Activated CD8-positive, alpha-beta memory T cell treated with anti-CD3 and anti-CD28 coated beads for 36 hours (primary cell): ENCODE data around the gene CACNG5. TPM values are rescaled to one million over a fixed set of nuclear protein-coding genes. Genes with fewer than 3 reads are reported as not detected.

Experiments
- CTCF ChIA-PET: fragments of 350-600 bp; sonication (Branson Sonifier 250); formaldehyde crosslinking; loops from one replicate; lab custom pipeline; 2021; ENCODE audit warnings: antibody characterized with exemption; lab: Charles Lee
- POLR2A ChIA-PET: fragments of 350-600 bp; sonication (Branson Sonifier 250); formaldehyde crosslinking; loops from one replicate; lab custom pipeline; 2021; ENCODE audit warnings: antibody characterized with exemption; lab: Charles Lee
- total RNA-seq, 2 experiments: library from RNA; stranded (reverse); gene quantifications; one replicate each; pipeline ENCODE4 v1.2.3, GENCODE V29; 2021

The CACNG5 gene
- total RNA-seq, 2 experiments from 2014 or later = not detected

- POLR2A ChIA-PET = no interaction called here
- CTCF ChIA-PET = no interaction called here
Measured at GRCh38 chr17:66842959-66843358, 8.0 kb downstream of the CACNG5 start.

DNA sequence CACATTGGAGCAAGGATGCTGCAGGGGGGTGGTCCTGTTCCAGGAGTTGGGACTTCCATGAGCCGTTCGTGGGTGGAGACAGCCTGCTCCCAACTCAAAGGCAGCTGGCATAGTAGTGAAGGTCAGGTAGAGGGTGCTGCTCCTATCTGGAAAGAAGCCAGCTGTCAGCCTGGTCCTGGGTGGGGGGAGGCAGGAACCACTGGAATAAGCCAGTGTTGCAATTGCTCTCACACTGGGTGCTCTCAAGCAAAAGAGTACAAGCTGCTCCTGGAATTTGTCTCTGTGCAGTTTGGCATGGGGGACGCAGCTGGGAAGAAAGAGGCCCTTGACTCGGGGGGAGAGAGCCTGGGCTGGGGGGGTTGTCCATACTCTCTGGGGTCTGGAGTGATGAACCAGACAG lies 8.7 kb downstream of the CACNG5 start:
- ChIA-PET CTCF (no interaction called here), POLR2A (no interaction called here)

DNA sequence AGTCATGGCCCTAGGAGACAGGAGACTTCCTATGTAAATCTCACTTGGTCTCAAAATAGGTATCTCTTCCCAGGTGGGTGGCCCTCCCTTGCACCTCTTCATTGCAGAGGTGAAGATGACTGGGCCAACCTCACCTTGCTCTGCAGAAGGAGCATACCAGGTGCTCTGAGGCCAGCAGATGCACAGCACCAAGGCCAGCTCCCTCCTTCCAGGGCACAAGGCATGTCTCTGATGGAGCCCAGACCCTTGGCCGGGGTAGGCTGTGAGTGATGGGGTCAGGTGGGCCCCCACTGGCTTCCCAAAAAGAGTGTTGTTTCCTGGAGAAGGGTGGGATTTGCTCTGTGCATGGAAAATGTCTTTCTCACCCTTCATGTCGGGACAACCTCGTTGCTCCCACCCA lies 12.8 kb downstream of the CACNG5 start:
- ChIA-PET POLR2A (no interaction called here), CTCF (no interaction called here)

DNA sequence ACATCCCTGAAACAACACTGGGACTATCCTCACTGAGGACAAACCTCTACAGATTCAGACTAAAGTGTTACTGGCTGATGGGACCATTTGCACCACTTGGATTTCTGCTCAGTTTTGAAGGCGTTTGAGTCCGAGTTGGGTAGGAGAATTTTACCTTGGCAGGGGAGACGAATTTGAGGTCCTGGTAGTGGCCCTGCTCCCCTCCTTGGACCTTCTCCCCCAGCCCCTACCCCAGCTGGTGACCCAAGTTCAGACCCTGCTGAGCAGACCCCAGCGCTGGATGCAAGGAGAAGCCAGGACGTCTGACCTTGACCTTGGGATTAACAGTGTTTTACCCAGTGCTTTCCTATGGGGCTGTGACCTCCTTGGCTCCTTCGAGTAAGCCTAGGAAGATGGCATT lies 13.6 kb downstream of the CACNG5 start:
- POLR2A ChIA-PET = no interaction called here
- CTCF ChIA-PET = interaction anchor here (0.6 kb wide), 1 partner anchor 119 kb away, joined by 4 read pairs; no protein-coding TSS in a partner anchor

DNA sequence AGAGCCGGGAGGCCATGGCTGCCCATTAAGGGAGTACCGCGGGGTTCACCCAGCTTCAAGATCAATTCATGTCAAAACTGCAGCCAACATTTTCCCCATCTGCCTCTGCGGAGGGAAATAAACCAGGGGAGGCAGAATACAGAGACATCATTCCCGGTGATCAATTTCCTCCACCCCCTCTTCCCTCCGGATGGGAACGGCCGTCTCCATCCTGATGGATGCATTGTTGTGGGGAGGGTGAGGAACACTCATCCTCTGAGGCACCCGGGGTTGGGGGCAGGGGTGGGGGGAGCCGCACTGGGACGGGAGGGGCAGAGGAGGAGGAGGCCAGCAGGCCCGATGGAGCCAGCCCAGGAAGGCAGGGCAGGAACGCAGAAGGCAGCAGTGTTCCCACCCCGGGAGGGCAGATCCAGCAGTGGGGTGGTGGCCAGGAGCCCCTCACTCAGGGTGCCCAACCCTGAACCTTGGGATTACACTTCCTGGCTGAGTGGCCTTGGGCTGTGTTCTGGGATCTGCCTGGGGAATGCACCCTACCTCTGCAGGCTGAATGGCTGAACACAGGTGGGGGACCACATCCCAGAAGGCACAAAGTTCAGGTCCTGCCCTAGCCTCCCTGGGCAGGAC lies 14.2 kb downstream of the CACNG5 start:
- CTCF ChIA-PET = no interaction called here

DNA sequence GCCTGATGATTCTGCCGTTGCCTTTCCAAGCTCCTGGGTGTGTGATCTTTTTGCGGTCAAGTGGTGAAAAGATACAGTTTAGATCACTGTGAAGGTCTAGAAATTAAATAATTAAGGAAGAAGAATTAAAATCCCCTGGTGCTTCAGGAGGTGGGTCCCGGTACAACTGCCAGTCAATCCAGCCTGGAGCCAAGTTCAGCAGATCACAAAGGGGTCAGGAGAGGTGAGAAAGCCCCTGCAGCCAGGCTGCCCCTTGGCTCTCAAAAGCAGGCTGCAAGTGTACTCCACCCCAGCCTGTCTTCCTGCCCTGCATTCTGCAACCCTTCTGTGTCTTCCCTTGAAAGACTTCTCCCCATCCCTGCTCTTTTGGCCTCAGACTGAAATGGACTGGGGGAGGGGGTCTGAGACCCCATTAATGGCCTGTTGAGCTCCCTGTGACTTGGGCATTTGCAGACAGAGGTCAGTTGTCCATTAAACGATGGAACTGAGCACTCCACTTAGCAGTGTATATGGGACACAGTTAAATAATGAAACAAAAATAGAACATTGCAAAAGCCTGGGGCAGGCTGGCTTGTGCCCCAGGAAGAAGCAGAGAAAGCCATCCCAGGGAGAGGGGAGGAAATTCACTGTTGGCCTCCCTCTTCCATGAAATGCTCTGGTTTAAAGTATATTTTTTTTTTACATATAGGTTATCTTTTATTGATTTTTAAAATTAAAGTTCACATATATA lies 15.1 kb downstream of the CACNG5 start:
- ChIA-PET POLR2A (no interaction called here), CTCF (no interaction called here)

More for the DNA sequence above, 14.2 kb downstream of the CACNG5 start:
- POLR2A ChIA-PET = no interaction called here

- ChIA-PET CTCF (no interaction called here), POLR2A (interaction anchor here (0.5 kb wide), 1 partner anchor 20 kb away, joined by 3 read pairs; no protein-coding TSS in a partner anchor)
Measured at GRCh38 chr17:66850692-66851091, 15.8 kb downstream of the CACNG5 start.

- ChIA-PET POLR2A (no interaction called here), CTCF (no interaction called here)
Measured at GRCh38 chr17:66855204-66855603, 20.3 kb downstream of the CACNG5 start.

GRCh38 chr17:66858226-66859083 lies 23.5 kb downstream of the CACNG5 start:
- CTCF ChIA-PET = no interaction called here
- POLR2A ChIA-PET = no interaction called here

DNA sequence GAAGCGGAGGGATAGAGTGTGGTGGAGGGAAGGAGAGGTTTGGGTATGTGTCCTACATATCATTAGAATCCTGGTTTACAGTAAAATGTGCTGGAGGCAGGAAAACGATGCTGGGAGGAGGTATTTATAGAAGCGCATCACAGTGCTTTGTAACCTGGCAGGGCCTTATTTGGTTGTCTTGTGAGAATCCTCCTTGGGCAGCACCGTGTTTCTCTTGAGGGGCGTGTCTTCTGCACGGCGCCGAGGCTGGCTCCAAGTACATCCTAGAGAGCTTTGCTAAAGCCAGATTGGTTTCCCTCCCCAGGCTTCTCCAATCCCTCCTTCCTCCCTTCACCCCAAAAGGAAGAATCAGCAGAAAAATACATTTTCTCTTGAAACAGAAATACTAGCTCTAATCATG lies 24.4 kb downstream of the CACNG5 start:
- POLR2A ChIA-PET = no interaction called here
- CTCF ChIA-PET = interaction anchor here (0.6 kb wide), 1 partner anchor 759 kb away, joined by 4 read pairs; no protein-coding TSS in a partner anchor

DNA sequence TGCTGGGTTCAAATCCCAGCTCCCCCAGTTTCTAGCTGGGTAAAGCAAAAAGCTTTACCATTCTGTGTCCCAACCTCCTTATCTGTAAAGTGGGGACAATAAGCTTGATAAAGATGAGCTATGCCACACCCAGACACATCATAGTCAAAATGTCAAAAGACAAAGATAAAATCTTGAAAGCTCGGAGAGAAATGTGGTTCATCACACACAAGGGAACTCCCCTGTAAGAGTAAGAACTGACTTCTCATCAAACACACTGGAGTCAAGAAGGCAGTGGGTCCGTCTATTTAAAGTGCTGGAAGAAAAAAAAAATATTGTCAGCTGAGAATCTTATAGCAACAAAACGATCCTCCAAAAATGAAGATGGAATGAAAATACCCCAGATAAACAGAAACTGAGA lies 25.3 kb downstream of the CACNG5 start:
- ChIA-PET POLR2A (no interaction called here), CTCF (no interaction called here)

DNA sequence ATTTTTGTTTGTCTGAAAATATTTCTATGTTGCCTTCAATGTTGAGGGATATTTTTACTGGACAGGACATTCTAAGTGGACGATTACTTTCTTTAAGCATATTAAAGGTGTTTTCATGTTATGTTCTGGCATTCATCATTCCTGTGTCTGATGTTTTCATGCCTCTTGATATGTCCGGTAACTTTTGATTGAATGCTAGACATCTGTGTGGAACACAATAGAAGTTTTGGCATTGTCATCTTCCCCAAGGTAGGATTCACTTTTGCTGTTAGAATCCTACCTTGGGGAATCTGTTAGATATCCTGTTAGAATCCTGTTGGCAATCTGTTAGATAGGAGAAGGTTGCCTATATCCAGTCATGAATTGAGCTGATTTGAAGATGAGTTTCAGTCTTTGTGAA lies 28.9 kb downstream of the CACNG5 start:
- ChIA-PET CTCF (no interaction called here), POLR2A (no interaction called here)

DNA sequence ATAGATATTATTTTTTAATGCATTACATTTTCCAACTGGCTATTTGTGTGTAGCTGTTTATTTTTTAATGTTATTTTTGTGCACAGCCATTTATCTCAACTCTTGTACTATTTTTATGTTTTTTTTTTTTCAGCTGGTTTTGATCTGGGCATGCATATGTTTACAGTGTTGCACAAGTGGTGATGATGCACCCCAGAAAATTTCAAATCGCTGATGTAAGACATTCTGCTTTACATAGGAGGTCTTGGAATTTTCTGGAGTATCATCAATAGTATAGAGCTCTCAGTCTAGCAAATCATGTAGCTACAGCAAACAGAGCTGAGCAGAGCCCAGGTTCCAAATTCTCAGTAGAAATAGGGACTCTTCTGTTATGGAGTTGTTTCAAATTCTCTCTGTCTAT lies 30.2 kb downstream of the CACNG5 start:
- POLR2A ChIA-PET = no interaction called here
- CTCF ChIA-PET = no interaction called here

GRCh38 chr17:66873962-66874361 lies 39.0 kb downstream of the CACNG5 start:
- ChIA-PET POLR2A (no interaction called here), CTCF (no interaction called here)

GRCh38 chr17:66884931-66885330 lies 50.0 kb downstream of the CACNG5 start:
- ChIA-PET CTCF (no interaction called here), POLR2A (no interaction called here)

GRCh38 chr17:66885417-66885816 lies 50.5 kb downstream of the CACNG5 start:
- POLR2A ChIA-PET = no interaction called here
- CTCF ChIA-PET = no interaction called here

DNA sequence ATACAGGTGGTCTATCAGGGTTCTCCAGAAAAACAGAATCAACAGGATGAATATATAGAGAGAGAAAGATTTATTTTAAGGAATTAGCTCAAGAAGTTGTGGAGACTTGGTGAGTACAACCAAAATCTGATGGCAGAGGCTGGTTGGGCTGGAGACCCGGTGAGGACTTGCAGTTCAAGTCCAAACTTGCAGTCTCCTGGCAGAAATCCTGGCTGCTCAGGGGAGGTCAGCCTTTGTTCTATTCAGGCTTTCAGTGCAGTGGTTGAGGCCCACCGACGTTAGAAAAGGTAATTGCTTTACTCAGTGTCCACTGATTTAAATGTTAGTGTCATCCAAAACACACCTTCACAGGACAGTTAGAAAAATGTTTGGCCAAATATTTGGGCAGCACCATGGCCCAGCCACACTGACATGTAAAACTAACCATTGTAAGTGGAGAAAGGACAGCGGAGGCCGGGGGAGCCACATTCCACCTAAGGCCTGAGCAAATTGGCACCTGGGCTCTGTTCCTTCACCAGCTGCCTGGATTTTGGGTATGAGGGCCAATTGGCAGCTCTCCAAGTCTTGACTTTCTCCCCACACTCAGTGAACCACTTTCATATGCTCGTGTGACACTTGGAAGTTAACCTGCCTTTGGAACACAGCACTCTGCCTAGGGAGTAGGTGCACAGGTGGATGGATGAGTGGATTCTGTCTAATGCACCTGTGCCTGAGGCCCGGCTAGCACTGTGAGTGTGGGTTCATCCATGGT lies 54.7 kb downstream of the CACNG5 start:
- POLR2A ChIA-PET = no interaction called here
- CTCF ChIA-PET = no interaction called here

DNA sequence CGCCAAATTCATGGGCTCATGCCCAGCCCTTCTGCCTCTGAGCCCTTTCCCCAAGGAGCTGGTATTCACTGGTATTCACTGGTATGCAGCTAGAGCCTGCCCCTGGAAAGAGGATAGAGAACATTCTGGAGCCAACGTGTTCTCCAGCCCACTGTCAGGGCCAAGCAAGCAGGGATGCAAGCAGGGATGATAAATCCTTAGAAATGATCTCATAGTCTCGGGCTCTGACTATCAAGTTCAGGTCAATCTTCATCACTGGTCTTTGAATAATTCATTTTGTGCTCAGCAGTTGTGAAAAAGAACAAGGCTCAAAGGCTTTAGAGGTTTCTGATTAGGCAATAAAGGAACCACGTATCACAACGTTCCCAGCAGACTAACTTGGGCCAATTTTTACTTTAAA lies 57.3 kb downstream of the CACNG5 start:
- CTCF ChIA-PET = no interaction called here
- POLR2A ChIA-PET = no interaction called here

- POLR2A ChIA-PET = no interaction called here
Measured at GRCh38 chr17:66893382-66893781, 58.5 kb downstream of the CACNG5 start.

GRCh38 chr17:66893863-66894262 lies 58.9 kb downstream of the CACNG5 start:
- ChIA-PET CTCF (no interaction called here), POLR2A (no interaction called here)

More at GRCh38 chr17:66893382-66893781, 58.5 kb downstream of the CACNG5 start:
- CTCF ChIA-PET = no interaction called here
